GM19463 (cell line): ENCODE data around the gene WASF1.

Experiments used
- ATAC-seq: cut with Tn5 transposase; IDR thresholded peaks from one replicate; pipeline ENCODE4 v1.9.1; 2021; ENCODE audit warnings: mild to moderate bottlenecking, moderate library complexity; ENCODE audit not compliant: unreplicated experiment

The WASF1 gene

DNA sequence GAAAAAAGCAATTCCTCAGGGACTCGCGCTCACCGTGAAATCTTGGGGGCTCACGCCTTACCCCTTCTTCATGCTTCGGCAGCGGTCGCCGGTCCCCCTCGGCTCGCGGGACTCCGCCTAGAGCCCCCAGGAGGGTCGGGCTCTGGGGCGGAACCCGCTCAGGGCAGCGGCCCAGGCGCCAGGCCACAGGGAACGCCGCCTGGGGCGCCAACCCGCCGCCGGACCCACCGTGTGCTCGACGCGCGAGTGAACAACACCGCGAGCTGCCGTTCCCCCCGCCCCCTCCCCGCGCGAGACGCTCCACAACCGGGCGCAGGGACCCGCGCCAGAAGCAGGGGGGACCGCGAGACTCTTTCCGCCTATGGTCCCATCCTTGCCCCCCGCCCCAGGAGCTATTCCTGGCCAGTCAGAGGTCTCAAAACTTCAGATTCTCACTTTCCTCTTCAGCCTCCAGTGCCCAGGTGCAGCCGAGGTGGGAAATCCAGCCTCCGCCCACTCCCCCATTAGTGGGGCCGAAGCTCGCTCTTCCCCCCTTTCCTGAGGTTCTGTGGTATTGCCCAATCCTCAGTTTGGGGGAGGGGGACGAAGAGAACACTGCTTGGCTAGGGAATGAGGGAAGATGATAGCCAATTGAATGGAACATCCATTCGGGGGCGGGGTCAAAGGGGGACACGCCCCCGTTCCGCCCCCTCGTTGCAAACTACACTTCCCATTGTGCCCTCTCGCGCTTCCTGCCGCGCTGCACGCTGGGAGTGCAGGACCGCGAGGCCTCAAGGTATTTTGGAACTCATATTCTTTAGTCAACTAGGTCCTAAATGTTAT lies at the start of gene WASF1:
Gene WASF1 (minus strand): TSS at position 265 of the 822 bp plus-strand sequence. CDS start 52,069 bp downstream, outside the sequence.
- peak; percentile 88 for ATAC-seq

DNA sequence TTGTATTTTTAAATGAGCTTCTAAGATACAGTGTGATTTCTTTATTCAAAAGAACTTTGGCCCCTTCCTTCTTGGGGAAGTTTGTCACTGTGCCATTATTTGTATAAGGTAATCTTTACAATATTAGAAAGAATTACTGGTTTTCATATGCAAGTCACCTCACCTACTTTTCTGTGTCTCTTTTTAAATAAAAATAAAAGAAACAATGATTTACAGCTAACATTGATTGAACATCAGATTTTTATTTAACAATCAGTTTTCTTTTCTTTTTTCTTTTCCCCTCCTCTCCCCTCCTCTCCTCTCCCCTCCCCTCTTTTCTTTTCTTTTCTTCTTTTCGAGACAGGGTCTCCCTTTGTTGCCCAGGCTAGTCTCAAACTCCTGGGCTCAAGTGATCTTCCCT lies 46.8 kb upstream of the WASF1 start:
- no peak for ATAC-seq

DNA sequence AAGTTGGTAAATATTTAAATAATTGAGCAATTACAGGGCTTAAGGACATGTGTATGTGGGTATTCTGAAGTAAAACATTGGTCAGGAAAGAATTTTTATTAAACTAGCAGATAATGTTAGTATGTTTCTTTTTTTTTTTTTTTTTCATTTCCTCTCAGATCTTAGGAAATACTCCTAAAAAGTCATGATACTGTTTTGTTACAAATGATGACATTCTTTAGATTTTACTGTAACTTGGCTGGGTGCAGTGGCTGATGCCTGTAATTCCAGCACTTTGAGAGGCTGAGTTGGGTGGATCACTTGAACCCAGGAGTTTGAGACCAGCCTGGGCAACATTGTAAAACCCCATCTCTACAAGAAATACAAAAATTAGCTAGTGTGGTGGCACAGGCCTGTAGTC lies 42.3 kb upstream of the WASF1 start:
- no peak for ATAC-seq

GRCh38 chr6:110217266-110217665 lies 37.8 kb upstream of the WASF1 start:
- ATAC-seq = no peak

- ATAC-seq = no peak
Observed at GRCh38 chr6:110216140-110216539, 36.7 kb upstream of the WASF1 start.

GRCh38 chr6:110214338-110214737 lies 34.9 kb upstream of the WASF1 start:
- ATAC-seq = no peak

GRCh38 chr6:110211753-110212152 lies 32.3 kb upstream of the WASF1 start:
- ATAC-seq = no peak

DNA sequence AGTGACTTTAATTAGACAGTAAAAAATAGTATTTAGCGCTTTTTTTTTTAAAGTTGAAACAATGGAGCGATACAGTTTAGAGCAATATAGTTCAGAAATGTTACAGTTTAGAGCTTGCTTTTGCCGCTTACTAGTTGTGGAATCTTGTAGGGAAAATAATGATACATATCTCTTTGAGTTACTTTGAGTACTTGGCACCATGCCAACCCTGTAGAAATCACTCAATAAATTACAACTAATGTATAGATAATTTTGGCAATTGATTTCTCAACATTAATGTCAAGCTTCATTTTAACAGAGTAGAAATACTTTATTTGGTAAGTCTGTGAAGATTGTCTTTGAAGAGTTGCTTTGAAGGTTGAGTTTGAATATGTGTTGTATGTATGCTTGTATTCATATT lies 28.2 kb upstream of the WASF1 start:
- ATAC-seq = no peak

GRCh38 chr6:110201151-110201884 lies 21.8 kb upstream of the WASF1 start:
- ATAC-seq = no peak

- ATAC-seq = no peak
Observed at GRCh38 chr6:110198561-110198960, 19.1 kb upstream of the WASF1 start.

- no peak for ATAC-seq
Observed at GRCh38 chr6:110196874-110197273, 17.4 kb upstream of the WASF1 start.

- ATAC-seq = no peak
Observed at GRCh38 chr6:110195639-110196038, 16.2 kb upstream of the WASF1 start.

DNA sequence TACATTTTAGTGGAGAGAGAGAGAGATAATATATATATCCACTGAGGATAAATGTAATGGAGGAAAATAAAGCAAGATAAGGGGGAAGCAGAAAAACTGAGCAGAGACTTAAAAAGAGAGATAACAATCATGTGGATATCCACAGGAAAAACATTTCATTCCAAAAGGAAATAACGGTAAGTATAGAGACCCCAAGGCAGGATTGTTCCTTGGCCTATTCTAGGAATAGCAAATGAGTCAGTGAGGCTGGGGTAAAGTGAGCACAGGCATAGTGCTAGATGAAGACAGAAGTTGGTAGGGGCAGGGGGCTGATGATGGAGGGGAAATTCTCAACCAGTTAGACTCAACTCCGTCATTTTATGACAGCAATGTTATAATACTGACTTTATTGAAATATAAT lies 12.0 kb upstream of the WASF1 start:
- no peak for ATAC-seq

- ATAC-seq = no peak
Observed at GRCh38 chr6:110190726-110191125, 11.3 kb upstream of the WASF1 start.

DNA sequence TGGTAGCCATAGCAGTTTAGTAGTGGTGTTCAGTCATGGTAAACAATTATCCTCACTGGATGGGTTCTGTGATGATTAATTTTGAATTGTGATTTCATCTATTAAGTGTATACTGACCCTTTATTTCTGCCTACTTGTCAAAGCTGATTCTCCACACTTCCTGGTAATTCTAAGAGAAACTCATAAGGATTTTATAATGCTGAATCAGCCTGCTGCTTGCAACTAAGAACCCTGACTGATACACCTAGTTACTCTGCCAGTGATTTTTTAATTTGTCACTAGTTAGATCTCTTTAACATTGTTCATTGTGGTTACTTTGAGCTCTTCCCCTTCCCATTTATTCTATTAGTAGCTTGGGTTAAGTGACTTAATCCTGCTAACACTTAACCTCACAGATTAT lies 9.3 kb upstream of the WASF1 start:
- no peak for ATAC-seq

- ATAC-seq = peak; percentile 66
Observed at GRCh38 chr6:110185879-110186278, 6.4 kb upstream of the WASF1 start.

GRCh38 chr6:110183292-110183885 lies 3.9 kb upstream of the WASF1 start:
- ATAC-seq = no peak

- no peak for ATAC-seq
Observed at GRCh38 chr6:110181131-110182030, 1.9 kb upstream of the WASF1 start.

- ATAC-seq = peak; percentile 48
Observed at GRCh38 chr6:110180228-110181008, 948 bp upstream of the WASF1 start, which contains the start of gene CDC40. CDC40 (plus strand) TSS chr6:110180427; CDS start chr6:110180445, 18 bp downstream.
